NOMO-1 treated with dmso at 0.1 percent for 144 hours (cell line): ENCODE data around the gene PES1.
"Not testable (repeated sequence)": the region's sequence is repeated elsewhere in the genome, so short reads cannot be mapped to it uniquely, and the experiment has no call there.

Experiments
- DNase-seq: peaks from one replicate; lab custom pipeline; 2025; ENCODE audit not compliant: unreplicated experiment; lab: John Stamatoyannopoulos, UW

The PES1 gene

DNA sequence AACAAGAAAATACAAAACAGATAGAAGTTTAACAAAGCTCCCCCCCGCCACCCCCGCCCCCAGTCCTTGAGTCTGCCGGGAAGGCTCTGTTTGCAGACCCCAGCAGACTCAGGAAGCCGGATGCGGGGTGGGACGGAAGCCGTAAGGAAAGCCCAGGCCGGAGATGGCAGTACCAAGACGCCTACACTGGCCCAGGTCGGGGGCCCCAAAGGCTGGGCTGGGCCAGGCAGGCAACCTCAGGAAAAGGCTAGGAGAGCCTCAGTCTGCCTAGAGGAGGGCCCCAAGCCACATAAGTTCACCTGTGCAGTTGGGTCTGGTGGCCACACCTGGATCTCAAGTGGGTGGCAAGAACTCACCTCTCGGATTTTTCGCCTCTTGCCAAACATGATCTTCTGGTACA is 13.2 kb downstream of the PES1 start:
- DNase-seq: no peak

DNA sequence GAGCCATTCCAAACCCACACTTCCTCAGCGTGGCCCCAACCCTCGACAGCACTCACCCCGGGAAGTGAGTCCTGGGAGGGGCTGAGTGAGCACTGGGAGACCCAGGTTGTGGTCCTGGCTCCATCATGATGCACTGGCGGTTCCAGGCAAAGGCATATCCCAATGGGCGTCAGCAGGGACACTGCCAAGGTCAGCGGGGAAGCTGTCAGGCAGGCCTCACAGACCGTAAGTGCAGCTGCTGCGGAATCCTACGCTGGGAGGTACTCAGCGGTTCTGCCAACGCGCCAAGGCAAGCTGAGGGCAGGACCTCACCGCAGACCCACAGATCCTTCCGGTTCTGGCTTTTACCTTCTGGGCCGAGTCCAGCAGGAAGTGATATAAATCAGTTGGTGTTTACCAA is 15.9 kb downstream of the PES1 start:
- no peak for DNase-seq

GRCh38 chr22:30574997-30575671 is 16.6 kb downstream of the PES1 start:
- DNase-seq: no peak

DNA sequence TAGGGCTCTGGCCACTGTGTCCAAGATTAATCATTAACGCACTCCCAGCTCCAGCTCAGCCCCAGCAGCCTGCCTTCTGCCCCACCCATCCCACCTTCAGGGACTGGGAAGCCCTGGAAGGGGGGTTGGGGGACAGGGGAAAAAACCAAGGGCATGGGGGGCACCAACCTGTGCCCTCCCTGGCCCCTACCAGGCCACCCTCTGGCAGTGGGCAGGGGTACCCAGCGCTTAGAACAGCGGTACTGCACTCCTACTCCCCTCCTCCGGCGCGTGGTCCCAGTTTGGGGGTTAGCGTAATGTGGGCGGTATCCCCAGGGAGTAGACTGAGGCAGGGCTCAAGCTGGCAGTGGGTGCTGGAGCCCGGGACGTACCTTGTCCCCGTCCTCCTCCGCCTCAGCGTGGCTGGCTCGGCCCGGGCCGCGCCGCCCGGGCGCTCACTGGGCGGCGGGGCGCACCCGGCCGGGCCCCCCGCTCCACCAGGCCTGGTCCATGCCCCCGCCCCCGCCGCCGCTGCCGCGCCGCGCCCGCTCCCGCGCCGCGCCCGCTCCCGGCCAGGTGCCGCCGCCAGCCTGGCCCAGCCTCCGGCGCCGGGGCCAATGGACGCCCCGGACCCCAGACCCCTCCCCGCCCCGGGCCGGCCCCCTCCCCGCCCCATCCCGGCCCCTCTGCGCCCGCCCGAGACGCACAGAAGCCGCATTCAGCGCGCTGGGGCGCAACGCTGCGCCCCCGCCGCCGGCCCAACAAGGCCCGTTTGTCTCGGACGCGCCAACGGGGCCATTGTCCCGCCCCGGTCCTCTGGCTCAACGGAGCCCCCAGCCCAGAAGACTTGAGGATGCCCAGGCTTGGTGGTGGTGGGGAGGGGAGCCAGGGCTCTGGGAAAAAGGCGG is 17.4 kb downstream of the PES1 start, which contains the start of gene GAL3ST1:
TSS of gene GAL3ST1 (minus strand) at position 571 of the 887 bp plus-strand sequence. CDS start 17,273 bp downstream, outside the sequence.
- DNase-seq: no peak

GRCh38 chr22:30573594-30574094 is 18.1 kb downstream of the PES1 start:
- no peak for DNase-seq

GRCh38 chr22:30572840-30573593 is 18.7 kb downstream of the PES1 start:
- no peak for DNase-seq

- DNase-seq: no peak
These were observed 19.5 kb downstream of the PES1 start for GRCh38 chr22:30572210-30572609.

GRCh38 chr22:30569674-30570202 is 22.0 kb downstream of the PES1 start:
- no peak for DNase-seq

GRCh38 chr22:30568137-30568805 is 23.4 kb downstream of the PES1 start:
- no peak for DNase-seq

- not testable (repeated sequence) for DNase-seq
These were observed 24.4 kb downstream of the PES1 start for GRCh38 chr22:30567277-30567676.

GRCh38 chr22:30566125-30566524 is 25.6 kb downstream of the PES1 start:
- DNase-seq: no peak

DNA sequence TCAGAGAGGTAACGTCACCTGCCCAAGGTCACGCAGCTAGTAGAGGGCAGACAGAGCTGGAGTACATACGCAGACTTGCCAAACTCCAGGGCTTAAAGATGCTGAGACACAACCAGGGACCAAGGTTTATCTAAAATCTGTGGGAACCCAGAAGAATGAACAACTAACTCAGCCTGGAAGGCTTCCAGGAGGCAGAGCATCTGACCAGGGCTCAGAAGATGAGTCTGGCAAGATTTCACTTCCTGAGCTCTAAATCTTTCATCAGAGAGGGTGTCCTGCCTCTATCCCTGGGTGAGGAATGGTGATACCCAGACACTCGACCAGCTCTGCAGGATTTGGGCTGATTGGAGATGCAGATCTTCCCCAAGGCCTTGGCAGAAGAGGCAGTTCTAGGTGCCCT is 26.4 kb downstream of the PES1 start:
- no peak for DNase-seq

DNA sequence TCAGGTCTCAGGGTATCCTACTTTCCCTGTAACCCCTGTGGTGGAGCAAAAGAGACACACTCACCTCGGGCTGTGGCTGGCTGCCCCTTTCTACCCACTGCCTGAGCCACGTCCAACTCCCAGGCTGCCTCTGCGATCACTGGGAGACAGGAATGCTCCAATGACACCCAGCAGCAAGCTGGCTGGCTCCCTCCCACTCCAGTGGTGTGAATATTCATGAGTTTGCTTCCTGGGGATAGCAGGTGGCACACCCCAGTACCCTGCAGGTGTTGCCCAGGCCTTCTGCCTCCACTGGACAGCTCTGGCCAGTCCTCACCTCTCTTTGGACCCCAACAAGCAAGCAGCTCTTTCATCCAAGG is 27.0 kb downstream of the PES1 start:
- no peak for DNase-seq

GRCh38 chr22:30564045-30564760 is 27.5 kb downstream of the PES1 start:
- no peak for DNase-seq

- DNase-seq: no peak
These were observed 29.3 kb downstream of the PES1 start for GRCh38 chr22:30562366-30562765.

GRCh38 chr22:30561402-30562189 is 30.1 kb downstream of the PES1 start:
- DNase-seq: no peak

- DNase-seq: not testable (repeated sequence)
These were observed 31.0 kb downstream of the PES1 start for GRCh38 chr22:30560643-30561202.

DNA sequence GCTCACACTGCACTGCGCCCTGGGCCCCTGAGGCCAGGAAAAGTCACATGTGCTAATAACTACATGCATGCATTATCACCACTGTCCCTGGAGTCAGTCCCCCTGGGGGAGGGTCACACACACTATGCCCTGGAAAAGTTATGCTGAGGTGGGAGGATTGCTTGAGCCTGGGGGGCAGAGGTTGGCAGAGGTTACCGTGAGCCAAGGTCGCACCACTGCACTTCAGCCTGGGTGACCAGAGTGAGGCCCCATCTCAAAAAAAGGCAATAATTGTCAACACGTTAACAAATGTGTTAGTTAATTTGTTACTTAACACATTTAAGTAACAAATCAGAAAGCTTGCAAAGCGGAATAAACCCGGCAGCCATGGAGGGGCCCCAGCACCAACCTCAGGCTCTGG is 31.8 kb downstream of the PES1 start:
- DNase-seq: no peak

- DNase-seq: no peak
These were observed 34.5 kb downstream of the PES1 start for GRCh38 chr22:30557243-30557642.
